ENCODE measurements around the gene SGK1. TPM values are rescaled to one million over a fixed set of nuclear protein-coding genes. Genes with fewer than 3 reads are reported as not detected.

SGK1 gene
- polyA plus RNA-seq, 3 donors, result 73.8 to 100 (median 75.8) TPM

DNA sequence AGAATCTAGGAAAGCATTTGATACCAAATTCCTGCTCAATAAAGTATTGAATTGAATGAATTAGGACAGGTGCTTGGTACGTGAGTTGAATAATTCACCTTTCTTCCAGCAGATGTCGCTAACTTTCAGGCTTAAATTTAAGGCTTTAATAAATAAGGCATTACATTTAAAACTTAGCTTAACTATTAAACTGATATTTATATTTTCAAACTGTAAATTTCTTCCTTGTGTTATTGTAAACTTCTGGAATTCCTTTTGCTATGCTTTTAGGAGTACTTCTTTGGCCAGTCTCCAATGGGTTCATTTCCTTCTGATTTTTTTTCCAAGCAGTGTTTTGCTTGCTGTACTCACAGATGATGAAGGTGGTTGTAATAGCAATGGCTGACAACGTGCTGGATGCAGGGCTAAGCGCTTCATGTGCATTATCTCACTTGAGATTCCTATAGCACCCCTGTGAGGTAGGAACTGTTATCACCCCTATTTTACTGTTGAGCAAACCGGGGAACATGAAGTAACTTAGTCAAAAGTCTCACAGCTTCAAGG, 194.2 kb downstream of the SGK1 start:
- DNase-seq (ENCODE audit: extremely low read depth in 1 of 11, low read depth in 9 of 11, low spot score in 4 of 11), result peak in 7 of 11 donors; percentile 16 to 58 (median 45)

DNA sequence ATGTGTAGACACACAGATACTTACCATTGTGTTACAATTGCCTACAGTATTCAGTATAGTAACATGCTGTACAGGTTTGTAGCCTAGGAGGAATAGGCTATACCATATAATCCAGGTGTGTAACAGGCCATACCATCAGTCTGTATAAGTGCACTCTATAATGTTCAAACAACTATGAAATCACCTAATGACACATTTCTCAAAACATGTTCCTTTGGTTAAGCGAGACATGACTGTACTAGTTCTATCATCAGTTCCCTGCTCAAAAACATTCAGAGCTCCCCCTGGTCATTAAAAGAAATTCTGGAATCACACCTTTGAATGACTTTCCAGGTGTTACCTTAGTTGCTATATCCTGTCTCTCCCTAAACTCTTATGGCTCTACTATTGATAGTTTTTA, 195.1 kb downstream of the SGK1 start:
- DNase-seq (ENCODE audit: extremely low read depth in 1 of 11, low read depth in 9 of 11, low spot score in 4 of 11), result no peak

DNA sequence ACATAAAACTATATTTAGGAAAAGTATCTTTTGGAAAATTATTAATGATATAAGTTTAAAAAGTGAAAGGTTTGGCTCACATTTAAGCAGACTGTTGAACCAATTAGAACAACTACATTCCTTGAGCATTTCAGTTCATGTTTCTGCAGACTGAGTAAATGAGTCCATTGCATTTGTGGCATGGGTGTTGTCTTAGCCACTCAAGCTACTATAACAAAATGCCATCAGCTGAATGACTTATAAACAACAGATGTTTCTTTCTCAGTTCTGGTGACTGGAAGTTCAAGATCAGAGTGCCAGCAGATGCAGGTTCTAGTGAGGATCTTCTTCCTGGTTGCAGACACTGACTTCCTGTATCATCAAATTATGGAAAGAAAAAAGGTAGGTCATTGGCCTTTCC, 198.4 kb downstream of the SGK1 start:
- DNase-seq (ENCODE audit: extremely low read depth in 1 of 11, low read depth in 9 of 11, low spot score in 4 of 11), result no peak

All from renal cortex interstitium (tissue), 11 donors.